Caco-2 (cell line): ENCODE results near the gene CHST7. TPM values are rescaled to one million over a fixed set of nuclear protein-coding genes. Genes with fewer than 3 reads are reported as not detected.

Source experiments
- BruUV-seq: library from RNA; stranded (reverse); fragments of 400-500 nt; replicated peaks from 2 replicates; lab custom pipeline; 2021; lab: Mats Ljungman, UMichigan
- CTCF ChIA-PET: fragments of 300-600 bp; sonication (Branson Sonifier 250); formaldehyde crosslinking; loops from one replicate; lab custom pipeline; 2022; ENCODE audit warnings: antibody characterized with exemption; lab: Charles Lee
- POLR2A ChIA-PET: fragments of 300-600 bp; sonication (Branson Sonifier 250); formaldehyde crosslinking; loops from one replicate; lab custom pipeline; 2022; ENCODE audit warnings: antibody characterized with exemption; lab: Charles Lee
- DNase-seq, 2 experiments: peaks; one replicate each; pipeline versions ENCODE4 v3.0.0 to v3.0.0-alpha.2; 2020 to 2022
- H3K27me3 ChIP-seq: replicated peaks from 2 replicates; pipeline ENCODE4 v1.6.0; 2011; ENCODE audit warnings: low read length; ENCODE audit not compliant: control insufficient read depth, insufficient read depth
- H3K36me3 ChIP-seq: 2 replicates; pipeline ENCODE4 v1.5.1; 2011; ENCODE audit warnings: low read length; ENCODE audit not compliant: control insufficient read depth, insufficient read depth
- H3K4me1 ChIP-seq: fragments of 250-450 bp; sonication (Bioruptor Pico); 2 replicates; pipeline ENCODE4 v1.5.1; 2020; ENCODE audit warnings: mild to moderate bottlenecking
- H3K4me3 ChIP-seq: 2 replicates; pipeline ENCODE4 v1.5.1; 2011; ENCODE audit warnings: low read depth, mild to moderate bottlenecking, control low read depth, low read length
- H3K9me3 ChIP-seq: fragments of 250-450 bp; sonication (Bioruptor Pico); 2 replicates; pipeline ENCODE4 v1.5.1; 2020; ENCODE audit warnings: mild to moderate bottlenecking, moderate library complexity
- H3K27ac Mint-ChIP-seq: one replicate; pipeline ENCODE4 v1.8.0; 2022; ENCODE audit warnings: mixed read lengths; ENCODE audit not compliant: unreplicated experiment
- H3K27me3 Mint-ChIP-seq: one replicate; pipeline ENCODE4 v1.8.0; 2022; ENCODE audit warnings: mixed read lengths; ENCODE audit not compliant: insufficient read depth, unreplicated experiment
- H3K36me3 Mint-ChIP-seq: one replicate; pipeline ENCODE4 v1.8.0; 2022; ENCODE audit warnings: mild to moderate bottlenecking, mixed read lengths; ENCODE audit not compliant: insufficient read depth, unreplicated experiment
- H3K4me1 Mint-ChIP-seq: one replicate; pipeline ENCODE4 v1.8.0; 2022; ENCODE audit warnings: low read depth, mixed read lengths; ENCODE audit not compliant: unreplicated experiment
- H3K4me3 Mint-ChIP-seq: one replicate; pipeline ENCODE4 v1.8.0; 2022; ENCODE audit warnings: mild to moderate bottlenecking, moderate library complexity, mixed read lengths; ENCODE audit not compliant: unreplicated experiment
- H3K9me3 Mint-ChIP-seq: one replicate; pipeline ENCODE4 v1.8.0; 2022; ENCODE audit warnings: mixed read lengths; ENCODE audit not compliant: unreplicated experiment
- CTCF ChIP-seq, 2 experiments: fragments of 200-600 bp in 1 of 2; IDR thresholded peaks; 1 replicate in 1 of 2; 2 replicates in 1 of 2; pipeline versions ENCODE4 v1.5.1 to v1.8.0; 2011 to 2022; ENCODE audit warnings: antibody characterized with exemption in 1 of 2, control low read depth in 1 of 2, inconsistent platforms in 1 of 2, low read depth in 1 of 2, low read length in 1 of 2, mild to moderate bottlenecking in 1 of 2, moderate library complexity in 1 of 2; ENCODE audit not compliant: insufficient read depth in 1 of 2, severe bottlenecking in 1 of 2, unreplicated experiment in 1 of 2
- intact Hi-C: fragments of 100-400 bp; cut with micrococcal nuclease; formaldehyde crosslinking; loops from one replicate; pipeline ENCODE4 v1.10.0; 2022; ENCODE audit not compliant: unreplicated experiment
- total RNA-seq: library from RNA; stranded (reverse); gene quantifications from 2 replicates; pipeline ENCODE4 v1.2.3, GENCODE V29; 2022

Gene CHST7
- total RNA-seq, 1 experiment from 2014 or later, result 2.4 TPM

GRCh38 chrX:46636223-46636622, 62.7 kb downstream of the CHST7 start:
- POLR2A ChIA-PET, result no interaction called here

GRCh38 chrX:46637938-46638337, 64.4 kb downstream of the CHST7 start:
- CTCF ChIA-PET, result no interaction called here
- no peak for TF ChIP-seq CTCF (IDR thresholded peaks at IDR 0.05; ENCODE audit: insufficient read depth in 1 of 2, low read depth in 1 of 2, low read length in 1 of 2, severe bottlenecking in 1 of 2, unreplicated experiment in 1 of 2)
- intact Hi-C loops, result no loop called here
- H3K27me3 Mint-ChIP-seq, result no peaks in the 10 kb centered on the region
- DNase-seq, result no peak
- H3K27ac Mint-ChIP-seq, result no peak overlapping the region
- no peaks in the 10 kb centered on the region for H3K4me1 Mint-ChIP-seq
- H3K4me3 ChIP-seq, result no peak overlapping the region
- POLR2A ChIA-PET, result no interaction called here
- no peaks in the 10 kb centered on the region for H3K27me3 ChIP-seq
- H3K9me3 Mint-ChIP-seq, result no peaks in the 10 kb centered on the region
- no TSS peak for BruUV-seq
- H3K9me3 ChIP-seq, result no peaks in the 10 kb centered on the region
- H3K4me3 Mint-ChIP-seq, result no peak overlapping the region
- no peaks in the 10 kb centered on the region for H3K36me3 ChIP-seq
- H3K4me1 ChIP-seq, result no peaks in the 10 kb centered on the region
- H3K36me3 Mint-ChIP-seq, result peaks cover 5% of the 10 kb centered on the region

More at GRCh38 chrX:46636223-46636622, 62.7 kb downstream of the CHST7 start:
- no peaks in the 10 kb centered on the region for H3K9me3 ChIP-seq
- no peak overlapping the region for H3K4me3 ChIP-seq
- H3K36me3 ChIP-seq, result no peaks in the 10 kb centered on the region
- no TSS peak for BruUV-seq
- H3K27ac Mint-ChIP-seq, result no peak overlapping the region
- CTCF ChIA-PET, result no interaction called here
- TF ChIP-seq CTCF (IDR thresholded peaks at IDR 0.05; ENCODE audit: insufficient read depth in 1 of 2, low read depth in 1 of 2, low read length in 1 of 2, severe bottlenecking in 1 of 2, unreplicated experiment in 1 of 2), result no peak
- peaks cover 5% of the 10 kb centered on the region for H3K36me3 Mint-ChIP-seq
- no peaks in the 10 kb centered on the region for H3K27me3 ChIP-seq
- H3K4me1 ChIP-seq, result no peaks in the 10 kb centered on the region
- no peaks in the 10 kb centered on the region for H3K27me3 Mint-ChIP-seq
- H3K4me1 Mint-ChIP-seq, result no peaks in the 10 kb centered on the region
- no peak for DNase-seq
- intact Hi-C loops, result no loop called here
- no peak overlapping the region for H3K4me3 Mint-ChIP-seq
- no peaks in the 10 kb centered on the region for H3K9me3 Mint-ChIP-seq

GRCh38 chrX:46642145-46642544, 68.6 kb downstream of the CHST7 start:
- no peak overlapping the region for H3K4me3 ChIP-seq
- 0 out of 2 replicates have a peak, but pooled peaks cover 1% of the 10 kb centered on the region for H3K36me3 ChIP-seq
- Mint-ChIP-seq H3K27me3 (no peaks in the 10 kb centered on the region), H3K4me3 (no peak overlapping the region), H3K36me3 (peaks cover 7% of the 10 kb centered on the region), H3K4me1 (no peaks in the 10 kb centered on the region), H3K27ac (no peak overlapping the region), H3K9me3 (no peaks in the 10 kb centered on the region)
- POLR2A ChIA-PET, result no interaction called here
- CTCF ChIA-PET, result interaction anchor here (1.2 kb wide), 1 partner anchor 87 kb away, joined by 9 read pairs; no protein-coding TSS in a partner anchor
- peak in 1 of 2 experiments; percentile 18 for DNase-seq
- intact Hi-C loops, result loop anchor here (1.0 kb wide), 2 partner anchors 69 to 87 kb away; partner anchors contain the start of gene CHST7
- no peaks in the 10 kb centered on the region for H3K27me3 ChIP-seq
- TF ChIP-seq CTCF (IDR thresholded peaks at IDR 0.05; ENCODE audit: insufficient read depth in 1 of 2, low read depth in 1 of 2, low read length in 1 of 2, severe bottlenecking in 1 of 2, unreplicated experiment in 1 of 2), result peak; percentile 27 to 36
- H3K9me3 ChIP-seq, result no peaks in the 10 kb centered on the region
- no peaks in the 10 kb centered on the region for H3K4me1 ChIP-seq
- BruUV-seq, result no TSS peak
